ENCODE results near the gene PRMT5.

The PRMT5 gene

DNA sequence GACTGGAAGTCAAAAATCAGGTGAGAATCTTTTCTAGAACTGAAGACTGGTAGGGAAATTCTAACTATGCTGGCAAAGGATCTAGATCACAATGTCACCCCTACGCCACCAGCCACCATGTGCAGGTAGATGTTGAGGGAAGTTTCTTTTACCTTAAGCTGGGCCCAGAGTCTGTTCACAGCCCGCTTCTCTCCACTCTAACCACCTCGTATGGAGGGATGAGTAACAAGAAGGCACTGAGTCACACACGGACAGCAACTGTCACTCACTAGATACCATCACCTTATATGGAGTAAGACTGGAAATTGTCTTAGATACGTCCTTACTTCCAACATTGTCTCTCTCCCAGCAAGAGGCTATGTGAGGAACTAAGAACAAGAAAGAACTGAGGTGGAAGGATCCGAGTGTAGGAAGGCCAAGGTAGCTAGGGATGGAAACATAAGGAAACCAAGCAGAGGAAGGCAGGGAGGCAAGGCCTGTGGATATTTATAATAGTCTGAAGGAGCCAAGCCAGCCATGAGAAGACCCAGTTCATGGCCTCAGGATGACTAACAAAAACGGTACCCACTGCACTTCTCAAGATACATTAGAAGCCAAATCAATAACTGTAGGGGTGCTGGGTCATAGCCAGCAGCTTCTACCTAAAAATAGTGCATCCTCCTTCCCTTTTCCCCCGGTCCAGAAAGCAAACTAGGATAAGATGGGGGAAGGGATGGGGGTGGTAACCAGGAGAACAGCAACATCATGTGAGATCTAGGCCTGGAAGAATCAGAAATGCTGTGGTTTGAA lies 30.7 kb downstream of the PRMT5 start:
- peaks cover 16% of the 10 kb centered on the region for H3K4me1 ChIP-seq
- in situ Hi-C loops (cut with MboI; ENCODE audit: low sequenced_read_pairs) = no loop called here
- no peak overlapping the region for H3K4me3 ChIP-seq
- H3K36me3 ChIP-seq (replicated peaks) = peaks cover 37% of the 10 kb centered on the region
- no peaks in the 10 kb centered on the region for H3K27me3 ChIP-seq (ENCODE audit: low read depth)
- H3K9me3 ChIP-seq = no peaks in the 10 kb centered on the region
- no peak for DNase-seq (ENCODE audit: low spot score in 2 of 2)

DNA sequence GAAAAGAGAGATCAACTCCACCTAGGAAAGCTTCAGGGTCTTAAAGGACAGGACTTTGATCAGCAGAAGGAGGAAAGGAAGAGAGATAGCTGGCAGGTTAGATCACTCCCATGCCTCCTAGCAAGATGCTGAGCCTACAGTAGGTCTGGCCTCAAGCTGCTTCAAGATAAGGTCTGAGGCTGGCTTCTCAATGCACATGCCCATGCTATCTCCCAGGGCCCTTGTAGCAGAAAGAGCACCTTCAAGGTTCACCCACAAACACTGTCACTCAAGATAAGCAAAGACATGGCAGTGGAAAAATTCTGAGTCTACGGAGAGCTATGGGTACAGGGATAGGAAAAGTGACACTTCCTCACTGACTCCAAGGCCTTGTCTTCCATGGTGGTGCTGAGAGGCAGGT lies 31.8 kb downstream of the PRMT5 start:
- H3K36me3 ChIP-seq (replicated peaks) = peaks cover 28% of the 10 kb centered on the region
- H3K4me1 ChIP-seq = peaks cover 16% of the 10 kb centered on the region
- in situ Hi-C loops (cut with MboI; ENCODE audit: low sequenced_read_pairs) = no loop called here
- DNase-seq (ENCODE audit: low spot score in 2 of 2) = no peak
- H3K27me3 ChIP-seq (ENCODE audit: low read depth) = no peaks in the 10 kb centered on the region
- no peaks in the 10 kb centered on the region for H3K9me3 ChIP-seq
- no peak overlapping the region for H3K4me3 ChIP-seq

DNA sequence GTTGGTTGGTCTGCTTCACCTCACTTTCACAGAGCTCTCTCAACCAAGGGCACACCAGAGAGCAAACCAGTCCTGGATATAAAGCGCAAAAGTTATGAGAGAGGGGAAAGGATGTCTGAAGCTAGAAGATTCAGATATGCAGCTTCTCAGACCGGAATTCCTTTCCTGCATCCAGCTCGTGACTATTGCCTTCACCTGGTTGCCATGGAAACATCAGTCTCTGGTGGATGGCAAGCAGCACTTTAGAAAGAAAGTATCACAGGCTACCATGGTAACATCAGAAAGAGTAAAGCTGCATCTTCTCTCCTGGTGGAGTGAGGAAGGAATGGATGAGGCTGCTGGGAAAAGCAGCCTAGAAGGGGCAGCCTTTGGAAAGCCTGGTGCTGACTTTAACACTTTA lies 32.4 kb downstream of the PRMT5 start:
- H3K9me3 ChIP-seq = no peaks in the 10 kb centered on the region
- H3K36me3 ChIP-seq (replicated peaks) = peaks cover 22% of the 10 kb centered on the region
- no peak overlapping the region for H3K4me3 ChIP-seq
- H3K4me1 ChIP-seq = peaks cover 16% of the 10 kb centered on the region
- no peaks in the 10 kb centered on the region for H3K27me3 ChIP-seq (ENCODE audit: low read depth)
- no peak for DNase-seq (ENCODE audit: low spot score in 2 of 2)
- in situ Hi-C loops (cut with MboI; ENCODE audit: low sequenced_read_pairs) = no loop called here

- no peak for DNase-seq (ENCODE audit: low spot score in 2 of 2)
- H3K27me3 ChIP-seq (ENCODE audit: low read depth) = no peaks in the 10 kb centered on the region
- peaks cover 16% of the 10 kb centered on the region for H3K4me1 ChIP-seq
- peaks cover 18% of the 10 kb centered on the region for H3K36me3 ChIP-seq (replicated peaks)
- H3K9me3 ChIP-seq = no peaks in the 10 kb centered on the region
- in situ Hi-C loops (cut with MboI; ENCODE audit: low sequenced_read_pairs) = no loop called here
- no peak overlapping the region for H3K4me3 ChIP-seq
Observed at GRCh38 chr14:22896356-22896755, 32.8 kb downstream of the PRMT5 start.

DNA sequence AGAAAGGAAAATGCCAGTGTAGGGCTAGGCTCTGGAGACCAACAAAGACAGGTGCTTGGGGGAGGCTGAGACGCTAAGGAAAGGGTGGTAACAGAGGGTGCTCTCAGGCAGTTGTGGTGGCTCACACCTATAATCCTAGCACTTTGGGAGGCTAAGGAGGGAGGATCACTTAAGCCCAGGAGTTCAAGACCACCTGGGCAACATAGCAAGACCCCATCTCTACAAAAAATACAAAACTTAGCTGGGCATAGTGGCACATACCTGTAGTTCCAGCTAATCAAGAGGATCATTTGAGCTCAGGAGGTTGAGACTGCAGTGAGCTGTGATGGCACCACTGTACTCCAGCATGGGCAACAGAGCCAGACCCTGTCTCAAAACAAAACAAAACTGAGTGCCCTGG lies 33.8 kb downstream of the PRMT5 start:
- in situ Hi-C loops (cut with MboI; ENCODE audit: low sequenced_read_pairs) = no loop called here
- Histone ChIP-seq H3K9me3 (no peaks in the 10 kb centered on the region), H3K4me1 (peaks cover 14% of the 10 kb centered on the region), H3K27me3 (ENCODE audit: low read depth) (no peaks in the 10 kb centered on the region), H3K4me3 (no peak overlapping the region), H3K36me3 (replicated peaks) (peaks cover 9% of the 10 kb centered on the region; the same call in 1 of the 2 replicates)
- no peak for DNase-seq (ENCODE audit: low spot score in 2 of 2)

- H3K36me3 ChIP-seq (replicated peaks) = peaks cover 3% of the 10 kb centered on the region; the same call in 1 of the 2 replicates
- no peaks in the 10 kb centered on the region for H3K4me1 ChIP-seq
- H3K27me3 ChIP-seq (ENCODE audit: low read depth) = no peaks in the 10 kb centered on the region
- in situ Hi-C loops (cut with MboI; ENCODE audit: low sequenced_read_pairs) = no loop called here
- H3K9me3 ChIP-seq = no peaks in the 10 kb centered on the region
- no peak overlapping the region for H3K4me3 ChIP-seq
- no peak for DNase-seq (ENCODE audit: low spot score in 2 of 2)
Observed at GRCh38 chr14:22893706-22894105, 35.5 kb downstream of the PRMT5 start.

GRCh38 chr14:22892488-22892887 lies 36.7 kb downstream of the PRMT5 start:
- in situ Hi-C loops (cut with MboI; ENCODE audit: low sequenced_read_pairs) = no loop called here
- no peak for DNase-seq (ENCODE audit: low spot score in 2 of 2)
- Histone ChIP-seq H3K9me3 (no peaks in the 10 kb centered on the region), H3K27me3 (ENCODE audit: low read depth) (no peaks in the 10 kb centered on the region), H3K4me1 (no peaks in the 10 kb centered on the region), H3K36me3 (replicated peaks) (no peaks in the 10 kb centered on the region), H3K4me3 (no peak overlapping the region)

DNA sequence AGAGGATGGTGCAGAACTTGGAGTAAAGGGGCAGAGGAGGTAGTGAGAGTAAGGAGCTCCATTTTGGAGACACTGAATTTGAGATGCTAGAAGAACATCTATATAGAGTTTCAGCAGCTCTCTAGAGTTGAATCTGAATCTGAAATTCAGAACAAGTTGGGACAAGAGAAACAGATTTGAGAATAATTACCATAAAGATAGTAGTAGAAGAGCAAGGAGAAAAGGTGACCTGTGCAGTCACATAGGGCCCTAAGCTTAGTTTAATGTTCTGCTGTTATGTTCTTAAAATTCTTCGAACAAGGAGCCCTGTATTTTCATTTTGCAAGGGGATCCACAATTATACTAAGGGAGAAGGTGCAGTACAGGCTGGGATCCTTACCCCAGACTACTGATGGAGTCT lies 38.8 kb downstream of the PRMT5 start:
- DNase-seq (ENCODE audit: low spot score in 2 of 2) = no peak
- in situ Hi-C loops (cut with MboI; ENCODE audit: low sequenced_read_pairs) = no loop called here

GRCh38 chr14:22888662-22889061 lies 40.5 kb downstream of the PRMT5 start:
- no peaks in the 10 kb centered on the region; the same call in 1 of the 2 replicates for H3K4me1 ChIP-seq
- no peaks in the 10 kb centered on the region for H3K36me3 ChIP-seq (replicated peaks)
- in situ Hi-C loops (cut with MboI; ENCODE audit: low sequenced_read_pairs) = no loop called here
- H3K27me3 ChIP-seq (ENCODE audit: low read depth) = no peaks in the 10 kb centered on the region
- no peak for DNase-seq (ENCODE audit: low spot score in 2 of 2)
- no peak overlapping the region for H3K4me3 ChIP-seq
- H3K9me3 ChIP-seq = no peaks in the 10 kb centered on the region

More for the DNA sequence above, 38.8 kb downstream of the PRMT5 start:
- Histone ChIP-seq H3K9me3 (no peaks in the 10 kb centered on the region), H3K4me1 (no peaks in the 10 kb centered on the region), H3K4me3 (no peak overlapping the region), H3K36me3 (replicated peaks) (no peaks in the 10 kb centered on the region), H3K27me3 (ENCODE audit: low read depth) (no peaks in the 10 kb centered on the region)

- in situ Hi-C loops (cut with MboI; ENCODE audit: low sequenced_read_pairs) = no loop called here
- Histone ChIP-seq H3K27me3 (ENCODE audit: low read depth) (no peaks in the 10 kb centered on the region), H3K4me1 (peaks cover 4% of the 10 kb centered on the region), H3K36me3 (replicated peaks) (no peaks in the 10 kb centered on the region), H3K9me3 (no peaks in the 10 kb centered on the region), H3K4me3 (no peak overlapping the region)
- DNase-seq (ENCODE audit: low spot score in 2 of 2) = no peak
Observed at GRCh38 chr14:22887990-22888378, 41.2 kb downstream of the PRMT5 start.

DNA sequence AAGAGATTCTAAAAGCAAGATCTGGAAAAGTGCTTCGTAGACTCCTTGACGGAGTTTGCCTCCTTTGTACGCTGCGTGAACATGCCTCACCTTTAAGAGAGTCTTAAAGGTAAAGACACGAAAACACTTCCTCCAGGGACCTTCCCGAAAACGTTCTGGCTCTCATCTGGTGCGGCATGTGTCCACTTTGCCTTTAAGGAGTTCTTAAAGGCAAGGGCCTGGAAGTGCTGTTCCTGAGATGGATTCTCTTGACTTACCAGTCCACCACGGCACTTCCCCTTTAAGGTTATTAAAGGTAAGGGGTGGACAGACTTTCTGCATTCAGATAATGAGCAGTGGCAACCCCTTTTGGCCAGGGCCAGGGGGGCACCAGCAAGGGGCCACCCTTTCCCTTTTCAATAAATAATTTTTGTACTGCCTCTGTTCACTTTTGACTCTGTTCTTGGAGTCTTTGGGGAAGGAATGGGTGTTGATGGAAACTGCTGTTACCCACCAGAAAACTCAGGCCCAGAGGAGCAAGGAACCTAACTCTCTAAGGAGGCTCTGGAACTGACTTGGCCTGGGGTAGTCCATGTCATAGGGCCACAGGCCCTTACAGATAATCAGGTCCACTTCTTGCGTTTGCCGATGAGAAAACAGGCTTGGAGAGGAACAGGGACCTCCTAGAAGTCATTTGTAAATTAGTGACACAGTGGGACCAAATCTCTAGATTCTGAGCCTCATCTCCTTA lies 41.8 kb downstream of the PRMT5 start:
- in situ Hi-C loops (cut with MboI; ENCODE audit: low sequenced_read_pairs) = no loop called here
- DNase-seq (ENCODE audit: low spot score in 2 of 2) = no peak
- Histone ChIP-seq H3K36me3 (replicated peaks) (no peaks in the 10 kb centered on the region), H3K4me1 (peaks cover 4% of the 10 kb centered on the region), H3K27me3 (ENCODE audit: low read depth) (no peaks in the 10 kb centered on the region), H3K9me3 (no peaks in the 10 kb centered on the region), H3K4me3 (no peak overlapping the region)

DNA sequence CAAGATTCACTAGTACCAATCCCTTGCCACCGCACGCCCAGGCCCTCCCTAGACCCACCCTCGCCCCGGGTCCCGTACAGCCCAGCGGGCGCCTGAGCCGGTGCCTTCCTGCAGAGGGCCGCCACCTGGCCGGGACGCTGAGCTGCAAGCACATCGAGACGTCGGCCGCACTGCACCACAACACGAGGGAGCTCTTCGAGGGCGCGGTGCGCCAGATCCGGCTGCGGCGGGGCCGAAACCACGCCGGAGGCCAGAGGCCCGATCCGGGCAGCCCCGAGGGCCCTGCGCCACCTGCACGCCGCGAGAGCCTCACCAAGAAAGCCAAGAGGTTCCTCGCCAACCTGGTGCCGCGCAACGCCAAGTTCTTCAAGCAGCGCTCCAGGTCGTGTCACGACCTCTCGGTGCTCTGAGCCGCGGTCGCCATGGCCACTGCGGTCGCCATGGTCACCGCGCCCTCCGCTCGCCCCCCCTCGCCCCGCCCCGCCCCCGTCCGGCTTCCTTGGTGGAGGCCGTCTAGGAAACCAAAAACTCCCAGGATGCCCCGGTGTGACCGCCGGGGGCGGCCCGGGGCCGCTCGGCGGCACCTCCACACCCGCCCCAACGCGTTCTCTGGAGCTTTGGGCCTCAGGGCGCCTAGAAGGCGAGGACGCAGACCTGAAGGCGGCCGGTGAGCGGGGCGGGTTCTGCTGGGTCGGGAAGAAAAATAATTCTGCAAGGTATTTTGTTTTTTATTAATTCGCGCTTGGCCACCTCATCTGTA lies 42.5 kb downstream of the PRMT5 start:
- H3K4me1 ChIP-seq = peaks cover 4% of the 10 kb centered on the region
- H3K36me3 ChIP-seq (replicated peaks) = no peaks in the 10 kb centered on the region
- no peaks in the 10 kb centered on the region for H3K9me3 ChIP-seq
- H3K27me3 ChIP-seq (ENCODE audit: low read depth) = no peaks in the 10 kb centered on the region; the same call in 1 of the 2 replicates
- in situ Hi-C loops (cut with MboI; ENCODE audit: low sequenced_read_pairs) = no loop called here
- H3K4me3 ChIP-seq = no peak overlapping the region
- DNase-seq (ENCODE audit: low spot score in 2 of 2) = no peak

DNA sequence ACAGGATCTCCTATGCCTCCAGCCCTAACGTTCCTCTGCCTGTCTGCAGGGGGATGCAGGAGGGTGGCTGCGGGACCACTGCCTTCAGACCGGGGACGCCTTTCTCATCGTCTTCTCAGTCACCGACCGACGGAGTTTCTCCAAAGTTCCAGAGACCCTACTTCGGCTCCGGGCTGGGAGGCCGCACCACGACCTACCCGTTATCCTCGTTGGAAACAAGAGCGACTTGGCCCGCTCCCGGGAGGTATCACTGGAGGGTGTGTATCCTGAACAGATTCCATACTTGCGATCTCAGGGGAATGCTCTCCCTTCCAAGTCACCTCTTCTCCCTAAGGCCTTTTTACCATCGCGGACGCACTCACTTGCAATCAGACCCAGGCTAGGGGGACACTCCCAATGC lies 43.2 kb downstream of the PRMT5 start:
- H3K9me3 ChIP-seq = no peaks in the 10 kb centered on the region
- in situ Hi-C loops (cut with MboI; ENCODE audit: low sequenced_read_pairs) = no loop called here
- H3K4me1 ChIP-seq = peaks cover 4% of the 10 kb centered on the region
- H3K4me3 ChIP-seq = no peak overlapping the region
- no peaks in the 10 kb centered on the region; the same call in 1 of the 2 replicates for H3K27me3 ChIP-seq (ENCODE audit: low read depth)
- H3K36me3 ChIP-seq (replicated peaks) = no peaks in the 10 kb centered on the region
- DNase-seq (ENCODE audit: low spot score in 2 of 2) = no peak

Data from HAP-1 (cell line).